Fibroblast of lung (primary cell): ENCODE results near the gene RASSF3. TPM values are rescaled to one million over a fixed set of nuclear protein-coding genes. Genes with fewer than 3 reads are reported as not detected.

ENCODE experiments used
- DNase-seq, 2 donors: peaks; one replicate each; pipeline versions ENCODE4 v3.0.0 to v3.0.0-alpha.2; 2010; ENCODE audit warnings: low read depth in 2 of 2
- H2AFZ ChIP-seq: 2 replicates; pipeline ENCODE4 v1.5.1; 2012; ENCODE audit warnings: low read length, control low read depth, inconsistent platforms
- H3K27ac ChIP-seq: 2 replicates; pipeline ENCODE4 v1.5.1; 2011; ENCODE audit warnings: low read length, control low read depth; ENCODE audit not compliant: insufficient read depth
- H3K27me3 ChIP-seq: 2 replicates; pipeline ENCODE4 v1.5.1; 2011; ENCODE audit warnings: mild to moderate bottlenecking, low read length; ENCODE audit not compliant: control insufficient read depth, insufficient read depth
- H3K36me3 ChIP-seq: 2 replicates; pipeline ENCODE4 v1.5.1; 2011; ENCODE audit warnings: low read length; ENCODE audit not compliant: control insufficient read depth, insufficient read depth
- H3K4me1 ChIP-seq: 2 replicates; pipeline ENCODE4 v1.5.1; 2011; ENCODE audit warnings: low read length; ENCODE audit not compliant: control insufficient read depth, insufficient read depth; ENCODE audit errors: extremely low read depth
- H3K4me2 ChIP-seq: 2 replicates; pipeline ENCODE4 v1.5.1; 2011; ENCODE audit warnings: low read length, control low read depth; ENCODE audit not compliant: insufficient read depth; ENCODE audit errors: extremely low read depth
- H3K4me3 ChIP-seq, 4 experiments: fragments of 200-600 bp in 1 of 4; sonication (generic) in 1 of 4; replicated peaks in 1 of 4; 2 replicates each; pipeline ENCODE4 v1.5.1; 2011 to 2016; ENCODE audit warnings: low read length in 4 of 4, low read depth in 3 of 4, mild to moderate bottlenecking in 3 of 4, control low read depth in 2 of 4, inconsistent platforms in 1 of 4, mixed read lengths in 1 of 4; ENCODE audit not compliant: insufficient read depth in 1 of 4; ENCODE audit errors: control extremely low read depth in 1 of 4
- H3K79me2 ChIP-seq: 2 replicates; pipeline ENCODE4 v1.5.1; 2012; ENCODE audit warnings: mild to moderate bottlenecking, low read length, inconsistent platforms; ENCODE audit not compliant: control insufficient read depth, insufficient read depth
- H3K9ac ChIP-seq: 2 replicates; pipeline ENCODE4 v1.5.1; 2011; ENCODE audit warnings: mild to moderate bottlenecking, low read length, control low read depth; ENCODE audit not compliant: insufficient read depth
- H3K9me3 ChIP-seq: 2 replicates; pipeline ENCODE4 v1.5.1; 2012; ENCODE audit warnings: low read depth, low read length; ENCODE audit not compliant: control insufficient read depth, insufficient read depth
- H4K20me1 ChIP-seq: 2 replicates; pipeline ENCODE4 v1.5.1; 2011; ENCODE audit warnings: low read length; ENCODE audit not compliant: control insufficient read depth, insufficient read depth; ENCODE audit errors: extremely low read depth
- CTCF ChIP-seq, 2 donors: IDR thresholded peaks in 1 of 2; conservative IDR thresholded peaks in 1 of 2; 1 replicate in 1 of 2; 2 replicates in 1 of 2; pipeline ENCODE4 v1.5.1; 2011 to 2012; ENCODE audit warnings: low read length in 2 of 2, control low read depth in 1 of 2, inconsistent platforms in 1 of 2, low read depth in 1 of 2, mild to moderate bottlenecking in 1 of 2
- EZH2 ChIP-seq: IDR thresholded peaks from 2 replicates; pipeline ENCODE4 v1.5.1; 2012; ENCODE audit warnings: low read length, control low read depth, mild to moderate bottlenecking; ENCODE audit errors: missing control alignments
- polyA plus RNA-seq, 2 donors: library from polyadenylated mRNA; depleted of rRNA in 1 of 2; stranded (reverse) in 1 of 2; unstranded in 1 of 2; fragments of >200 nt; gene quantifications; 2 replicates each; pipeline ENCODE4 v1.2.1, GENCODE V29; 2011 to 2012; ENCODE audit warnings: missing spikeins in 1 of 2
- total RNA-seq: library from RNA; depleted of rRNA; stranded (reverse); fragments of >200 nt; gene quantifications from 2 replicates; pipeline ENCODE4 v1.2.1, GENCODE V29; 2014

The RASSF3 gene
- total and polyA plus RNA-seq, 2 donors (not counting 1 experiment from before 2014, with no cell fraction given): 37.7 to 45.9 TPM

GRCh38 chr12:64718649-64719048 is 108.4 kb downstream of the RASSF3 start:
- no peak for DNase-seq
- TF ChIP-seq CTCF (conservative IDR thresholded peaks at IDR 0.05 in 1 of 2, IDR thresholded peaks at IDR 0.05 in 1 of 2; ENCODE audit: low read depth in 1 of 2, low read length in 2 of 2): no peak
- no peak for TF ChIP-seq EZH2
- H3K9me3 ChIP-seq: no peaks in the 10 kb centered on the region
- H3K4me2 ChIP-seq: no peak overlapping the region
- H3K27ac ChIP-seq: no peak overlapping the region
- no peak overlapping the region for H3K9ac ChIP-seq
- H3K4me3 ChIP-seq: no peak overlapping the region
- H3K79me2 ChIP-seq: no peaks in the 10 kb centered on the region
- H3K27me3 ChIP-seq: no peaks in the 10 kb centered on the region
- no peak overlapping the region for H2AFZ ChIP-seq
- no peaks in the 10 kb centered on the region for H4K20me1 ChIP-seq
- no peaks in the 10 kb centered on the region for H3K4me1 ChIP-seq
- H3K36me3 ChIP-seq: peaks cover 7% of the 10 kb centered on the region

GRCh38 chr12:64720884-64721283 is 110.6 kb downstream of the RASSF3 start:
- no peaks in the 10 kb centered on the region for H3K4me1 ChIP-seq
- H3K27me3 ChIP-seq: no peaks in the 10 kb centered on the region
- no peaks in the 10 kb centered on the region for H4K20me1 ChIP-seq
- H3K9ac ChIP-seq: no peak overlapping the region
- no peak overlapping the region for H3K4me3 ChIP-seq
- no peak for DNase-seq
- peaks cover 7% of the 10 kb centered on the region for H3K36me3 ChIP-seq
- no peak overlapping the region for H3K27ac ChIP-seq
- TF ChIP-seq CTCF (conservative IDR thresholded peaks at IDR 0.05 in 1 of 2, IDR thresholded peaks at IDR 0.05 in 1 of 2; ENCODE audit: low read depth in 1 of 2, low read length in 2 of 2) (no peak), EZH2 (no peak)
- no peak overlapping the region for H2AFZ ChIP-seq
- no peaks in the 10 kb centered on the region for H3K79me2 ChIP-seq
- no peaks in the 10 kb centered on the region for H3K9me3 ChIP-seq
- no peak overlapping the region for H3K4me2 ChIP-seq

DNA sequence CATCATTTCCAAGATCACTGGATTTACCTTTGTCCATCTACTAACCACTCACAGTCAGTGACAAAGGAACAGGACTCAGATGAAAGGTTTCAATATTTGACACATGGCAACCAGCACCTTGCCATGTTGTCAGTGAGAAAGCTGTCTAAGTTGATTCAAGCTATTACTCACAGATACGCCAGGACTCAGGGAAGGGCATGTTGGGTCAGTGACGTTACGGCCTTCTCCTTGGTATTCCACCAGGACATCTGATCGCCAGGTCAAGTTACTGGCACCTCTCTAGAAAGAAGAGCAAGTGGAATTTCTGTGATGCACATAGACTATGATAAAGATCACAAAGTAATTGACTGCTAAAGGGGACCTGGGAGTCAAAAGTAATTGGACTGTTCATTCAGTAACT is 112.5 kb downstream of the RASSF3 start:
- Histone ChIP-seq H4K20me1 (no peaks in the 10 kb centered on the region), H3K4me2 (no peak overlapping the region), H3K27ac (no peak overlapping the region), H3K27me3 (no peaks in the 10 kb centered on the region), H3K9me3 (no peaks in the 10 kb centered on the region), H3K36me3 (peaks cover 4% of the 10 kb centered on the region), H2AFZ (no peak overlapping the region), H3K79me2 (no peaks in the 10 kb centered on the region), H3K9ac (no peak overlapping the region), H3K4me3 (no peak overlapping the region), H3K4me1 (no peaks in the 10 kb centered on the region)
- TF ChIP-seq CTCF (conservative IDR thresholded peaks at IDR 0.05 in 1 of 2, IDR thresholded peaks at IDR 0.05 in 1 of 2; ENCODE audit: low read depth in 1 of 2, low read length in 2 of 2): no peak
- TF ChIP-seq EZH2: no peak
- DNase-seq: no peak
